HG02623 (cell line): ENCODE measurements around the gene DDX5.

Experiments
- ATAC-seq: cut with Tn5 transposase; IDR thresholded peaks from one replicate; pipeline ENCODE4 v1.9.1; 2021; ENCODE audit warnings: moderate library complexity; ENCODE audit not compliant: unreplicated experiment

Gene DDX5

GRCh38 chr17:64506201-64506575 lies at the start of gene DDX5:
TSS of gene DDX5 (minus strand) at chr17:64506289. CDS start at chr17:64506119, 170 bp downstream.
- ATAC-seq: peak; percentile 52

- no peak for ATAC-seq
These were observed 49.2 kb upstream of the DDX5 start for GRCh38 chr17:64555281-64555680.

- no peak for ATAC-seq
These were observed 48.0 kb upstream of the DDX5 start for GRCh38 chr17:64554028-64554637.

GRCh38 chr17:64551461-64551860 lies 45.4 kb upstream of the DDX5 start:
- ATAC-seq: no peak

- ATAC-seq: no peak
These were observed 41.2 kb upstream of the DDX5 start for GRCh38 chr17:64547319-64547718.

GRCh38 chr17:64546716-64547115 lies 40.6 kb upstream of the DDX5 start:
- ATAC-seq: no peak

GRCh38 chr17:64544742-64545141 lies 38.7 kb upstream of the DDX5 start:
- ATAC-seq: no peak

- no peak for ATAC-seq
These were observed 34.2 kb upstream of the DDX5 start for GRCh38 chr17:64540118-64540776.

- ATAC-seq: no peak
These were observed 32.5 kb upstream of the DDX5 start for GRCh38 chr17:64538508-64539130.

GRCh38 chr17:64537488-64537887 lies 31.4 kb upstream of the DDX5 start:
- ATAC-seq: no peak

GRCh38 chr17:64536913-64537312 lies 30.8 kb upstream of the DDX5 start:
- ATAC-seq: no peak

GRCh38 chr17:64535357-64535756 lies 29.3 kb upstream of the DDX5 start:
- no peak for ATAC-seq

GRCh38 chr17:64534187-64534586 lies 28.1 kb upstream of the DDX5 start:
- no peak for ATAC-seq

GRCh38 chr17:64533784-64534183 lies 27.7 kb upstream of the DDX5 start:
- no peak for ATAC-seq

- ATAC-seq: no peak
These were observed 26.3 kb upstream of the DDX5 start for GRCh38 chr17:64532409-64532808.

- no peak for ATAC-seq
These were observed 25.9 kb upstream of the DDX5 start for GRCh38 chr17:64531955-64532371.

- ATAC-seq: no peak
These were observed 23.1 kb upstream of the DDX5 start for GRCh38 chr17:64529221-64529620.

GRCh38 chr17:64527914-64528313 lies 21.8 kb upstream of the DDX5 start:
- no peak for ATAC-seq

GRCh38 chr17:64520359-64520758 lies 14.3 kb upstream of the DDX5 start:
- no peak for ATAC-seq

- no peak for ATAC-seq
These were observed 13.5 kb upstream of the DDX5 start for GRCh38 chr17:64519601-64520000.

GRCh38 chr17:64515829-64516228 lies 9.7 kb upstream of the DDX5 start:
- ATAC-seq: no peak

GRCh38 chr17:64515419-64515818 lies 9.3 kb upstream of the DDX5 start:
- no peak for ATAC-seq
